Measurements from ENCODE around the gene SENP3.

- TF ChIP-seq POLR2AphosphoS5 (IDR thresholded peaks at IDR 0.05; ENCODE audit: low read depth, low read length) (peak; percentile 8; the same call in 1 of the 2 replicates), POLR2A (IDR thresholded peaks at IDR 0.05; ENCODE audit: low read depth, low read length) (no peak)
Measured at GRCh38 chr17:7512824-7513540, 48.7 kb upstream of the SENP3 start.

Measured in GM12892 (cell line).